GM12878 (cell line): Measurements from ENCODE around the gene BCKDHA. TPM values are rescaled to one million over a fixed set of nuclear protein-coding genes. Genes with fewer than 3 reads are reported as not detected.

ENCODE experiments used
- CHD1 ChIP-seq: IDR thresholded peaks from 2 replicates; pipeline ENCODE4 v1.6.1; 2012; ENCODE audit warnings: low read depth, low read length, improper control_type of control experiment
- CUX1 ChIP-seq: IDR thresholded peaks from 2 replicates; pipeline ENCODE4 v1.6.1; 2012; ENCODE audit warnings: improper control_type of control experiment, low read depth, low read length; ENCODE audit not compliant: insufficient replicate concordance
- POLR2A ChIP-seq: IDR thresholded peaks from 2 replicates; pipeline ENCODE4 v1.6.1; 2011; ENCODE audit warnings: low read depth, mild to moderate bottlenecking, low read length
- TAF1 ChIP-seq: IDR thresholded peaks from 2 replicates; pipeline ENCODE4 v1.6.1; 2011; ENCODE audit warnings: mild to moderate bottlenecking, low read depth, low read length, borderline replicate concordance
- ZNF592 ChIP-seq: fragments of 450-650 bp; IDR thresholded peaks from 2 replicates; pipeline ENCODE4 v1.6.1; 2017; ENCODE audit warnings: mild to moderate bottlenecking, moderate library complexity
- polyA plus RNA-seq, 11 experiments: library from polyadenylated mRNA; depleted of rRNA in 4 of 11; unstranded in 6 of 11; stranded (reverse) in 5 of 11; fragments of >200 nt; fragmentation: Nextera tagmentation in 4 of 11; fragmentation: Illumina TruSeq in 1 of 11; extraction: Ambion mirVana in 4 of 11; extraction: Trizol in 1 of 11; gene quantifications; 1 replicate in 1 of 11; 2 replicates in 10 of 11; pipeline versions ENCODE4 v1.2.1 to v1.2.3, GENCODE V29; 2011 to 2016; ENCODE audit warnings: inconsistent platforms in 2 of 11, missing spikeins in 2 of 11, low read depth in 1 of 11
- total RNA-seq, 4 experiments: library from RNA; depleted of rRNA in 3 of 4; stranded (reverse); fragments of >200 nt in 3 of 4; fragmentation: Illumina TruSeq in 1 of 4; extraction: Trizol in 1 of 4; gene quantifications; 2 replicates each; pipeline versions ENCODE4 v1.2.1 to v1.2.3, GENCODE V29; 2013 to 2021

BCKDHA gene
- total and polyA plus RNA-seq, 10 of the 15 experiments (the other 5 are each of a cell fraction or from before 2014, with no cell fraction given), result 9.9 to 107 (median 46.4) TPM

DNA sequence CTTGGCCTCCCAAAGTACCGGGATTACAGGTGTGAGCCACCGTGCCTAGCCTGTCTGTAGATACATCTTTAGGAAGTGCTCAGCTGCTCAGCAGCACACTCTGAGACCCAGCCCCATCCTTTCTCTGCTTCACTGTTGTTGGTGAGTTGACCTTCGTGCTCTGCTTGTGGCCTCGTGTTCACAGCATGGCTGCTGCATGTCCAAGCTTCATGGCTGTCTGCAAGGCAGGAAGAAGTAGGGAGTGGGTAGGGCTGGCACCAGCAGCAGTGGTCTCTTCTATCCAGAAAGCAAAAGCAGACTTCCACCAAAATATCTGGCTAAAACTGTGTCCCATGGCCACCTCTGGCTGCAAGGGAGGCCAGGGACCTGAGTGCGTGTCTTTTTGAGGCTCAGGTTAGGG lies 15.3 kb downstream of the BCKDHA start (continued):
- TF ChIP-seq ZNF592, result no peak
- no peak for TF ChIP-seq TAF1
- TF ChIP-seq POLR2A, result no peak
- TF ChIP-seq CUX1, result no peak
- no peak for TF ChIP-seq CHD1
- TF ChIP-seq, all 136 proteins: peak for 0
